ENCODE data around the gene RAB5B.
"Not testable (repeated sequence)": the region's sequence is repeated elsewhere in the genome, so short reads cannot be mapped to it uniquely, and the experiment has no call there.

RAB5B gene

DNA sequence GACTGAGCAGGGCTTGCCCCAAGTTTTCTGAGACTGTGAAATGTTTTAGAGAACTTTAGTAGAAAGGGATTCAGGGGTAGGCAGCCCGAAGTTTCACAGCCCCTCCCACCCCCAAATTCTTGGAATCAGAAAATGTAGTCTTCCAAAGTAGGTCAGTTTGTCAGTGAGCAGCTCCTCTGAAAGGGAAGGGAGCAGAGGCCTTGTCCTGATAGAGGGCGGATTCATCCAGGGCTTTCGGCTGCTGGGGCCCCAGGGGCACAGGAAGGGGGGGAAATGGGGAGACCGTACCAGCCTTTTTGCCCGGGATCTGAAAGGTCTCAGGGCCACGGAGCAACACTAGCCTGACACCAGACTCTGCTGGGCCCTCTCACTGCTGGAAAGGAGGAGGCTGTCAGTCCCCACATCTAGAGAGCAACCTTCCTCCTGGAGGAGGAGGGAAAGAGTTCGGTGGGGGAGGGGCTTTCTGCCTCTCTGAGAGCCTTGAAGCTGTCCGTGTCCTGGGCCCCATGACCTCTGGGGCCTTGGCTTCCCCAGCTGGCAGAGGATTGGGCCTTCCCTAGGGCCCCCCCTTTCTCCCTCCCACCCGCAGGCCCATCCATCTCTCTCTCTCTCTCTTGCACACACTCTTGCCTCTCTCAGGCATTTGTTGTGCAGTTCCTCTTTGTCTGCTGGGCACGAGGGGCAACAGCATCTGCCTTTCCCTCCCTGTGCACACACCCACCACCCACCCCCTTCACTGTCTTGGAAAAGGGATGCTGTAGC is 46.7 kb downstream of the RAB5B start, which contains the start of gene IKZF4:
Gene IKZF4, plus strand, starts transcription at position 621 of the 762 bp plus-strand sequence. CDS start 451 bp downstream, outside the sequence.
- no peak for DNase-seq (ENCODE audit: low spot score)

DNA sequence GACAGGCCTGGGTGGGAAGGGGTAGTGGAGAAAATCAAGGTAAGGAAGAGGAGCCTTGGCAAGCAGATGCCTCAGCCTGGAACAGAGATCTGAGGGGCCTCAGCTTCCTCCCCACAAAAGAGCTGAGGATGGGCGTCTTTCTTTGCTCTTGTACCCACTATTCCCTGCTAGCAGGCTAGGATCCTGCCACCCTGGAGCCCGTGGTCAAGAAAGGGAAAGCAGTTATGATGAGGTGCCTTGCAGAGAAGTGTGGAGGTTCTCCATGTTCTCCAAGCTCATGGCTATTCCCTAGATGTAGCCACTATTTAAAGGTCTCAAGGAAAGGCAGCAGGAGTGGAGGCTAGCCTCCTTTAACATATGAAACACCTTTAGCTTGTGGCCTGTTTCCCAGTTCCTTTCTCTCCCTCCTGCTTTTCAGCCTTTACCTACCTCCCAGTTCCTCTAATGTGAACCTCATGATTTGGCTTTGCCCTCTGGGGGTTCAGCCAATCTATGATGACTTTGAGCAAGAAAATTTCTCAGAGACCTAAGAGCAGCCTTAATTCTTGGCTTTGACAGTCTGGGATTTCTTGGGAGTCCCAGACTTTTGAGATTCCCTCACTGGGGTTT is 48.1 kb downstream of the RAB5B start:
- no peak for DNase-seq (ENCODE audit: low spot score)

DNA sequence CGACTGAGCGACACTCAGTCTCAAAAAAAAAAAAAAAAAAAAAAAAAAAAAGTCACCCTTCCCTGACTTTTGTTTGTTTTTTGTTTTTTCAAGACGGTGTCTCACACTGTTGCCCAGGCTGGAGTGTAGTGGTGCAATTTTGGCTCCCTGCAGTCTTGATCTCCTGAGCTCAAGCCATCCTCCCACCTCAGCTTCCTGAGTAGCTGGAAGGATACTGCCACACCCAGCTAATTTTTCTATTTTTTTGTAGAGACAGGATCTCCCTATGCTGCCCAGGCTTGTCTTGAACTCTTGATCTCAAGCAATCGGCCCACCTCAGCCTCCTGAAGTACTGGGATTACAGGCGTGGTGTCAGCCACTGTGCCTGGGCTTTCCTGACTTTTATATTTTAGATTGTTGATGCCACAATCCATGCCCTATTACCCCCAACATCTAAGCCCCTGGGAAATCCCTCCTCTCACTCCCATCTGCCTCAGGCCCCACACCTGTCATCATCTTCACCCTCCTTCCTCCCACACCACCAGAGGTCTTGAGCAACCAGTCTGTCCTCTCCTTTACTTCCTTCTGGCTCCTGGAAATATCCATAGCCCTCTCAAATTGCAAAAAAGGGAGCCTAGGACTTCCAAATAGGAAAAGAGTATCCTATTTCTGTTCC is 54.8 kb downstream of the RAB5B start:
- DNase-seq (ENCODE audit: low spot score), result no peak

DNA sequence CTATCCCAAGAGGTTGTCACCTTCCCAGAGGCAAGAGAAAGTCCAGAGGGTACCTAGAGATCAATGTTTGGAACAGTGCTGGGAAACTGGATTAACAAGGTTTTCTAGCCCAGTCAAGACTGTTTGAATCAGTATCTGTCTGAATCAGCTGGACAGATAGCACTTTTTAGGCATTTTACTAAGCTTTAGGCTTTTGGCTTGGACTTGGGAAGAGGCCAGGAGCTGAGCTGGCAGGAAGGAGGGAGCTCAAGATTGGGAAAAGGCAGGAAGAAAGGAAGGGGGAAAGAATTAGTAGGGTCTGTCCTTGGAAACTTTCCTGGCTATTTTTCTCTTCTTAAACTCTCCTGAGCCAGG is 55.3 kb downstream of the RAB5B start:
- DNase-seq (ENCODE audit: low spot score), result no peak

DNA sequence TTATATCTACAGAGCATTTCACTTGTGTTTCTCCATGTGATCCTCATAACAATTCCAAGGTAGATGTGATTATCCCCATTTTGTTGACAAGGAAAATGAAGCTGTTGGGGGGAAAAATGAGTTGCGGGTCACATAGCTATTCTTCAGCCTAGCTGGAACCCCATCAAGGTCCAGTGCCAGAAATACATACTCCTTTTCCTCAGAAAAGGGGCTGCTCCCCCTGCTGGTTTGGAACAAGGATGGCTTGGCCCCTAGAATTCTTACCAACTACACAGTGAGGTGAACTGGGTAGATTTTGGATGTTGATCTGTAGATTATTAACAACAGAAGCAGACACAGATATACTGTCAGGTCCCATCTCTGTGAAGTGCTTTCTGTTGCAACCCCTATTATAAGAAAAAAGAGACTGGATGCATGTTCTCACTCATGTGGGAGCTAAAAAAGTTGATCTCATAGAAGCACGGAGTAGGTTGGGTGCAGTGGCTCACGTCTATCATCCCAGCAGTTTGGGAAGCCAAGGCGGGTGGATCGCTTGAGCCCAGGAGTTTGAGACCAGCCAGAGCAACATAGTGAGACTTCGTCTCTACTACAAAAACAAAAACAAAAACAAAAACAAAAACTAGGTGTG is 55.9 kb downstream of the RAB5B start:
- DNase-seq (ENCODE audit: low spot score), result peak; percentile 38

DNA sequence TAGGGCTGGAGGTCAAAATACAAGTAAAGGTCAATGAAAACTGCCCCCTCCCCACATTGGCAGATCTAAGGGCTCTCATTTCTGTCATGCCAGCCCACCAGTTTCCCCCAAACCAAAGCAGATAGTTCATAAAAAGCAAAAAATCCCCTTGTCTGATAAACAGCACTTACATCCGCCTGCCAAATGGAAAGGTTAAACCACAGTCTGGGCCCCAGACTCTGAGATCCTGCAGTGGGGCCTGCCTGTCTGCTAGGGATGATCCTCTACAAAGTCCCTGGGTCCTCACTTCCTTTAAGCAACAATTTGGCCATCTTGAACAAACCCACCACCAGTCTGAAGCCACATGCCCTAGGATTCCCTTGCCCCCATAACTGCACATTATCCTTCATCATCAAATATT is 58.1 kb downstream of the RAB5B start:
- no peak for DNase-seq (ENCODE audit: low spot score)

DNA sequence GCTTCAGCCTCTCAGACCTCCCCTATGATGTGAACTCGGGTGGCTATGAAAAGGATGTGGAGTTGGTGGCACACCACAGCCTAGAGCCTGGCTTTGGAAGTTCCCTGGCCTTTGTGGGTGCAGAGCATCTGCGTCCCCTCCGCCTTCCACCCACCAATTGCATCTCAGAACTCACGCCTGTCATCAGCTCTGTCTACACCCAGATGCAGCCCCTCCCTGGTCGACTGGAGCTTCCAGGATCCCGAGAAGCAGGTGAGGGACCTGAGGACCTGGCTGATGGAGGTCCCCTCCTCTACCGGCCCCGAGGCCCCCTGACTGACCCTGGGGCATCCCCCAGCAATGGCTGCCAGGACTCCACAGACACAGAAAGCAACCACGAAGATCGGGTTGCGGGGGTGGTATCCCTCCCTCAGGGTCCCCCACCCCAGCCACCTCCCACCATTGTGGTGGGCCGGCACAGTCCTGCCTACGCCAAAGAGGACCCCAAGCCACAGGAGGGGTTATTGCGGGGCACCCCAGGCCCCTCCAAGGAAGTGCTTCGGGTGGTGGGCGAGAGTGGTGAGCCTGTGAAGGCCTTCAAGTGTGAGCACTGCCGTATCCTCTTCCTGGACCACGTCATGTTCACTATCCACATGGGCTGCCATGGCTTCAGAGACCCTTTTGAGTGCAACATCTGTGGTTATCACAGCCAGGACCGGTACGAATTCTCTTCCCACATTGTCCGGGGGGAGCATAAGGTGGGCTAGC is 60.9 kb downstream of the RAB5B start:
- DNase-seq (ENCODE audit: low spot score), result no peak

DNA sequence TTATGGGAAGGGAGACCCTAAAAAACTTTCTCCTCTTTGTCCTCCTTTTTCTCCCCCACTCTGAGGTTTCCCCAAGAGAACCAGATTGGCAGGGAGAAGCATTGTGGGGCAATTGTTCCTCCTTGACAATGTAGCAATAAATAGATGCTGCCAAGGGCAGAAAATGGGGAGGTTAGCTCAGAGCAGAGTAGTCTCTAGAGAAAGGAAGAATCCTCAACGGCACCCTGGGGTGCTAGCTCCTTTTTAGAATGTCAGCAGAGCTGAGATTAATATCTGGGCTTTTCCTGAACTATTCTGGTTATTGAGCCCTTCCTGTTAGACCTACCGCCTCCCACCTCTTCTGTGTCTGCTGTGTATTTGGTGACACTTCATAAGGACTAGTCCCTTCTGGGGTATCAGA is 63.3 kb downstream of the RAB5B start:
- DNase-seq (ENCODE audit: low spot score), result no peak

DNA sequence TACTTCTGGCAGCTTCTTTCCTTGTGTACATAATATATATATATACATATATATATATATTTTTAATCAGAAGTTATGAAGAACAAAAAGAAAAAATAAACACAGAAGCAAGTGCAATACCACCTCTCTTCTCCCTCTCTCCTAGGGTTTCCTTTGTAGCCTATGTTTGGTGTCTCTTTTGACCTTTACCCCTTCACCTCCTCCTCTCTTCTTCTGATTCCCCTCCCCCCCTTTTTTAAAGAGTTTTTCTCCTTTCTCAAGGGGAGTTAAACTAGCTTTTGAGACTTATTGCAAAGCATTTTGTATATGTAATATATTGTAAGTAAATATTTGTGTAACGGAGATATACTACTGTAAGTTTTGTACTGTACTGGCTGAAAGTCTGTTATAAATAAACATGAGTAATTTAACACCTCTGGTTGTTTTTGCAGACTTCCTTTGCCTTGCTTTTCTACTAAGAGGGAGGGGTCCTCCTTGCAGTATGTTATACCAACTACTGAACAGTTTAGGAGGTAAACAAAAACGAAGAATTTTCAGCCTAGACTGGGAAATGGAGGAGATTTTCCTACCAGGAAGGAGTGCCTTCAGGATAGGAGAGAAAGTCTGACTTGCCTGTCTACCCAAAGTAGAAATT is 64.3 kb downstream of the RAB5B start:
- no peak for DNase-seq (ENCODE audit: low spot score)

DNA sequence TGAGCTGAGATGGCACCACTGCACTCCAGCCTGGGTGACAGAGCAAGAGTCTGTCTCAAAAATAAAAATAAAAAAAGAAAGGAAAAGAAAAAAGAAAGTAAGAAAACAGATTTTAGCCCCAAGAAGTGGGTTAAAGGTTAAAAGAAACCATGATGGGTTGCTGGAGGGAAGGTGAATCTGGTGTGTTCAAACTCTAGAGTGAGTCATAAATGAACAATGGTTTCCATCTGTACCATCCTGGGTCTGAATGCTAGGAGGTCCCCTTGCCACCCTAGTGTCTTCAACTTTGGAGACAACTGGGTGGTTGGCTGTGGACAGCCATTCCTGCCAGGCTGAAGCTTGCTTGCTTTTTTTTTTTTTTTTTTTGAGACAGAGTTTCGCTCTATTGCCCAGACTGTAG is 66.3 kb downstream of the RAB5B start:
- DNase-seq (ENCODE audit: low spot score), result no peak

DNA sequence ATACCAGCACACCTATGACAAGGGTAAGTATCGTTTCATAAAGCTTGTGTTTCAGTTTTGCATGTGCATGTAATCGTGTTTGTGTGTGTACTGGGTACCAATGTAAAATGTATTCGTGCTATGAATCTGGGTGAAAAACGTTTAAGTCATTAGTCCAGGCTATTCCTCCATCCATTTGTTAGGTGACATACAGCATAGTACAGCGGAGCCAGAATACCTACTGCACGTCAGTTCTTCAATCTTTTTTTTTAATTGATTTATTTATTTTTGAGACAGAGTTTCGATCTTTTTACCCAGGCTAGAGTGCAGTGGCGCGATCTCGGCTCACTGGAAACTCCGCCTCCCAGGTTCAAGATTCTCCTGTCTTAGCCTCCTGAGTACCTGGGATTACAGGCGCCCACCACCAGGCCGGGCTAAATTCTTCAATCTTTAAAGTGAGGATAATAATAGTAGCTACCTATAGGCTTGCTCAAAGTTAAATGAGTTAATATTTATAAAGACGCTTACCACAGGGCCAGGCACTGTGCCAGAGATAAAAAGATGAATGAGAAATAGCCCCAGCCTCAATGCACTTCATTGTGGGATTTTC is 67.2 kb downstream of the RAB5B start:
- no peak for DNase-seq (ENCODE audit: low spot score)

DNA sequence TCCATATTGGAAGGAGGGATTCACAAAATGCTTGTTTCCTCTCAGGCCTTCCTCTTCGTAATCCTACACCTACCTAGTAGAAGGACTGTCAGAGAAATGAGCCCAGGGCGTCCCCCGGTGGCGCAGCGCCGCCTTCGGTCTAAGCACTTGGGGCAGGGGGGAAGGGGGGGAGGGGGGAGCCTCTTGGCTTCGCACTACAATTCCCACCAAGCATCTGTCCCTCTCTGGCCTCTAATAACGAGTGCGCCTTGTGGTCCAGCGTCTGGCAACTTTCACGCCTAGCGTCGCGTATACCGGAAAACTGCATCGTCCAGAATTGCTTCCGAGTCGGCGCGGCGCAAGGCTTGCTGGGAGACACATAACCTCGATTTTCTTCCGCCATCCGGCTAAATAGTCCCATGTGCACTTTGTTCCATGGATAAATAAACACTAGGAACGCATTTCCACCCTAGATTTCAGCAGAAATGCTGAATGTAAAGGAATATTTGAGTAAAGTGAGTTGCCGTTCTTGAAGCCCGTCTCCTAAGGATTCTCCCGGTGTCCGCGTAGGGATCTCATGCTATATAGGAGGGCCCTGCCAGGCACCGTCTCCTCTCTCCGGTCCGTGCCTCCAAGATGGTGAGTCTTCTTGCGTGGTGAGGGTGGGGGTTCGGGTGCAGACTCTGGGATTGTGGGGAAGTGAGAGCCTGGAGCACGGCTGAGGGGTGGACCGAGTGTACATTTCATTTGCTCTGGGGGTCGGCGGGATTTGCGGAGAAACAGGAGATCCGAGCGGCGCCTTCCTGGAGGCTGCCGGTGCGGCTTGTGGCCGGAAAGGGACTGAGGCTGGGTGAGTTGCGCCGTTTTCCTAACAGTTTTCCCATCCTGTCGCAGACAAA is 67.9 kb downstream of the RAB5B start, which contains the start of gene RPS26:
Gene RPS26, plus strand, starts transcription at position 367 of the 878 bp plus-strand sequence. Its CDS starts 249 bp downstream, at position 616.
- DNase-seq (ENCODE audit: low spot score), result peak; percentile 99

DNA sequence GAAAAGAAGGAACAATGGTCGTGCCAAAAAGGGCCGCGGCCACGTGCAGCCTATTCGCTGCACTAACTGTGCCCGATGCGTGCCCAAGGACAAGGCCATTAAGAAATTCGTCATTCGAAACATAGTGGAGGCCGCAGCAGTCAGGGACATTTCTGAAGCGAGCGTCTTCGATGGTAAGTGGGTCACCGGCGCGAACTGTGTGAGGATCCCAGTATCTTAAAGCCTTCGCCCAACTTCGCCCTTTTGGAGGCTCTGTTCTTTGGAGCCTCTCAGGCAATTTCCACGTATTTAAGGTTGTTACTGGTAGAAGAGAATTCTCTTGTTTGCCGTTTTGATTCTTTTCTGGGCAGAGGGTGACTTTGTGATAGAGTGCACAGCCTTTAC is 68.5 kb downstream of the RAB5B start:
- not testable (repeated sequence) for DNase-seq (ENCODE audit: low spot score)

DNA sequence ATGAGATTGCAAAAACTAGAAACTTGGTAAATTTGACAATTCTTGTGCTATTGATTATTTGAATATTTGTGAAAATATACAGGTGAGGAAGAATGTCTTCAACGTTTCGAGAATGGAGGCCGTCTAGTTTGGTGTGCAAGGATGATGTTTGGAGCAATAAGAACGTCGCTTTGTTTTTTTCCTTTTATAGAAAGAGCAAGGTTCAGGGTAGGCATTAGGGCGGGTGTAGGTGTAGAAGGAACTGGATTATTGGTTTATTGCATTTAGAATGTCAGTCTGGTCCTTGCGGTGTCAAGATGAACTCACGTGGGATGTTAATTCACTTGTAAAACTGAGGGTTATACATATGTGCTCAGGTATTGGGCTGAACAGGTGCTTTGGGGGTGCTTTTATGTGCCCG is 69.0 kb downstream of the RAB5B start:
- DNase-seq (ENCODE audit: low spot score), result no peak
